Brain microvascular endothelial cell (primary cell): Measurements from ENCODE around the gene TAGAP.

Experiments
- DNase-seq: peaks from one replicate; pipeline ENCODE4 v3.0.0-alpha.2; 2020
- H3K27ac ChIP-seq: fragments of 250-450 bp; sonication (Bioruptor Pico); 2 replicates; pipeline ENCODE4 v1.5.1; 2020; ENCODE audit warnings: mild to moderate bottlenecking, moderate library complexity
- H3K27me3 ChIP-seq: fragments of 250-450 bp; sonication (Bioruptor Pico); replicated peaks from 2 replicates; pipeline ENCODE4 v1.5.1; 2020; ENCODE audit warnings: mild to moderate bottlenecking
- H3K36me3 ChIP-seq: fragments of 250-450 bp; sonication (Bioruptor Pico); replicated peaks from 2 replicates; pipeline ENCODE4 v1.5.1; 2020; ENCODE audit warnings: mild to moderate bottlenecking
- H3K4me3 ChIP-seq: 2 replicates; pipeline ENCODE4 v1.5.1; 2011; ENCODE audit warnings: low read depth, mild to moderate bottlenecking, control low read depth, low read length, moderate library complexity
- in situ Hi-C: cut with HindIII; loops from 2 replicates; pipeline ENCODE4 v1.10.0; 2017; ENCODE audit warnings: low sequenced_read_pairs, low pct_ligation_motif_present
- TF ChIP-seq, protein P1 (sequence below): IDR thresholded peaks from 2 replicates; pipeline ENCODE4 v1.5.1; 2011; ENCODE audit warnings: low read depth, mild to moderate bottlenecking, moderate library complexity, low read length, control low read depth, inconsistent platforms; ENCODE audit errors: missing control alignments

TAGAP gene

DNA sequence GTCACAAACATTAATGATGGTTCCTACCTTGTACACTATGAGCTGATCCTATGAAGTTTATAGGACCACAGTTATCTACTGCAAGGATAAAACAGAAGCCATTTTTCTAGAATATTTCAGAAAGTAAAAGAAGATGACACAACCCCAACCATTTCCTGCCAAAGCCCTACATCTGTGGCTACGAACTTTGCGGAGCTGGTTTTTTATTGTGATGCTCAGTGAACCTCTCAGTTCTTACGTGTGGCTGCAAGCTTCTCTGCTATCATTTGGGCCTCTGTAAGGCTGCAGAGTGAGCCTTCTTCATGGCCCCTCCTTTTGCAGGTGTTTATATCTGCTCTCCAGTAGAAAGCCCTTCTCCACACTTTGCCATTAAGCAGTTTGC lies 17.8 kb upstream of the TAGAP start:
- H3K27me3 ChIP-seq: peaks cover 10% of the 10 kb centered on the region
- TF ChIP-seq, protein P1, sequence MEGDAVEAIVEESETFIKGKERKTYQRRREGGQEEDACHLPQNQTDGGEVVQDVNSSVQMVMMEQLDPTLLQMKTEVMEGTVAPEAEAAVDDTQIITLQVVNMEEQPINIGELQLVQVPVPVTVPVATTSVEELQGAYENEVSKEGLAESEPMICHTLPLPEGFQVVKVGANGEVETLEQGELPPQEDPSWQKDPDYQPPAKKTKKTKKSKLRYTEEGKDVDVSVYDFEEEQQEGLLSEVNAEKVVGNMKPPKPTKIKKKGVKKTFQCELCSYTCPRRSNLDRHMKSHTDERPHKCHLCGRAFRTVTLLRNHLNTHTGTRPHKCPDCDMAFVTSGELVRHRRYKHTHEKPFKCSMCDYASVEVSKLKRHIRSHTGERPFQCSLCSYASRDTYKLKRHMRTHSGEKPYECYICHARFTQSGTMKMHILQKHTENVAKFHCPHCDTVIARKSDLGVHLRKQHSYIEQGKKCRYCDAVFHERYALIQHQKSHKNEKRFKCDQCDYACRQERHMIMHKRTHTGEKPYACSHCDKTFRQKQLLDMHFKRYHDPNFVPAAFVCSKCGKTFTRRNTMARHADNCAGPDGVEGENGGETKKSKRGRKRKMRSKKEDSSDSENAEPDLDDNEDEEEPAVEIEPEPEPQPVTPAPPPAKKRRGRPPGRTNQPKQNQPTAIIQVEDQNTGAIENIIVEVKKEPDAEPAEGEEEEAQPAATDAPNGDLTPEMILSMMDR: no peak
- no peaks in the 10 kb centered on the region for H3K36me3 ChIP-seq
- H3K4me3 ChIP-seq: no peak overlapping the region
- no peak overlapping the region for H3K27ac ChIP-seq
- in situ Hi-C loops: no loop called here
- no peak for DNase-seq

DNA sequence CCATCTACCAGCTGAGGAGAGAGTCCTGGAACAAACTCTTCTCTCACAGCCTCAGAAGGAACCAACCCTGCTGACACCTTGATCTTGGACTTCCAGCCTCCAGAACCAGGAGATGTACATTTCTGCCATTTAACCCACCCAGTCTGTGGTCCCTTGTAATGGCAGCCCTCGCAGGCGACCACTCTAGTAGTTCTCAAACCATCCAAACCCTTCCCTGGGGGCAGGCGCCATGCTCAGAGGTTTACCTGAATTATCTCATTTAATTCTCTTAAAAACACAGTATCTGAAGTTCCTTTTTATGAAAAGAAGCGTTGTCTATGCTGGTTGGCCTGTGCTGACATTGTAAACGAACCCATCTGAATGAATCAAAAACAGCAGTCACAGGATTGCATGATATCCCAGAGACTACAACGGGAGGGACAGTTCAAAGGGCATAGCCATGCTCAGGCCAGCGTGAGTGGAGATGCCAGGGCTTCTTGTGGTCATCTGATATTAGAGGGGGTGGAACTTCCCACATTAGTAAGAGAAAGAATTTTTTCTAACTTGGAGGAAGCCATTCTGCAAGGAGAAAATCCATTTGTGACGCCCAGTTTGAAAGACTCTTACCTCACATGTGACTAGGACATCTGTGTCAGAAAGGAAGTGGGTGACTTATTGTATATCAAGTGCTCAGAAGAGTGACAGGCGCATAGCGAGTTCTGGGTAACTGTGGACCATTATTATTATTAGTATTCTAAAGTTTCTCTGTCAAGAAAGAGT lies 17.2 kb upstream of the TAGAP start:
- H3K27ac ChIP-seq: no peak overlapping the region
- H3K4me3 ChIP-seq: no peak overlapping the region
- DNase-seq: no peak
- peaks cover 8% of the 10 kb centered on the region for H3K27me3 ChIP-seq
- H3K36me3 ChIP-seq: no peaks in the 10 kb centered on the region
- in situ Hi-C loops: no loop called here
- TF ChIP-seq, protein P1: no peak

DNA sequence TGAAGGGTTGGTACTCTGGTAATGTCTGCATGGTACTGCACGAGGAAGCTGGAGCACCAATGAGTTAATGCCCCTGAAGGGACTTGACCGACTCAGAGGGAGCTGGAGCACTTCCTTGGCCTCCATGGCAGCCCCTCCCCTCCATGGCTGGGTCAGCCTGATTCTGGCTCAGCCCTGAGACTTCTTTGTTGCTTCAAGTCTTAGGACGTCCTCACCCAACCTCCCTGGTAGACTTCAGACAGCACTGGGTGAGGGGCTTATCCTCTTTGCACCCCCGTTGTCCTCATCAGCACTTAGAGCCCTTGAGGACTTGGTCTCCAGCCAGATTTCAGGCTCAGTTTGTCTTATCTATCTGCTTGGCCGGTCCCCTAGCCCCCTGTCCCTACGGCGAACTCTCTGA lies 16.4 kb upstream of the TAGAP start:
- no peak overlapping the region for H3K27ac ChIP-seq
- H3K27me3 ChIP-seq: peaks cover 14% of the 10 kb centered on the region

DNA sequence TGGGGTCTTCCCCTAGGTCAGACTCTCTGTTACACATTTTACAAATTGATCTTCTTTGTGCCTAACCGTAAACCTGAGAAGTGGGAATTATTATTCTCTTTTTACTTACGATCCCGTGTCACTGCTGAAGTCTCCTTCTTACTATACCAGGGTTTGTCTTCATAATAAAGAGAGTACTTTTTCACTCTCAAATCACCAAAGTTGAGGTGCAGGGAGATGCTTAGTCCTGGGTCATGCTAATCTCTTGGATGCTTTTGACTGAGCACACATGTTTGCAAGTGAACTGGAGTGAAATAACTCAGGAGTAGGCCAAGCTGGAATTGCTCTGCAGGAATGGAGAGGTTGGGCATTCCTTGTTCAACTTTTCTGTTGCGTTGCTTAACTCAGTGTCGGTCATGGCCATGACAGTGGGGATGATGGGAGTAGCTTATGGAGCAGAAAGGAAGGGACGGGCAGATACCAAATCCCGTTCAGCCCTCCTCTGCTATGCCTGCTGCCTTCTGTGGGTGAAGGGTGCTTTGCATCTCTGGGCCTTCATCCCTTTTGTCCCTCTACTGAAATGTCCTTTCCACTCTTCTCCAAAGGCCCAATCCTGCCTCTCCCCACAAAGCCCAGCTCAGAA lies 15.2 kb upstream of the TAGAP start:
- no peak for DNase-seq
- Histone ChIP-seq H3K36me3 (no peaks in the 10 kb centered on the region), H3K27me3 (peaks cover 15% of the 10 kb centered on the region), H3K4me3 (no peak overlapping the region), H3K27ac (no peak overlapping the region)
- TF ChIP-seq, protein P1: no peak
- in situ Hi-C loops: no loop called here

More for the DNA sequence above, 16.4 kb upstream of the TAGAP start:
- Histone ChIP-seq H3K4me3 (no peak overlapping the region), H3K36me3 (no peaks in the 10 kb centered on the region)
- TF ChIP-seq, protein P1: no peak
- in situ Hi-C loops: no loop called here
- no peak for DNase-seq

DNA sequence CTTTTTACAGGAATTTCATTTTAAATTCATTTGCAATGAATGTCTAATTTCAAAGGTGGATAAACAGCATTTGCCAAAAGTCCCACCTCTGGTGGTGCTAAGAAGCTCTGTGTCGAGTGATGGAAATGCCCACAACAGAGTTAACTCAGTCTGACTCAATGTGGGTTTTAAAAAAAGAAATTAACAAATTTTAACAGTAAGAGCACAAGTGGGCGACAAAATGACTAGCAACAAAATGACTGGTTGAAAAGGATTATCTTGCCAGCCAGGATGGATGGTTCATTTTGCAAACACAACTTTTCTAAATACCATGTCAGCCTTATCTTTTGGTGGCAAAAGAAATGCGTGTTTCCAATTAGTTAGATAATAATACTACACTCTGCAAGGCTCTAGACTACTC lies 14.3 kb upstream of the TAGAP start:
- TF ChIP-seq, protein P1: no peak
- in situ Hi-C loops: no loop called here
- DNase-seq: no peak

DNA sequence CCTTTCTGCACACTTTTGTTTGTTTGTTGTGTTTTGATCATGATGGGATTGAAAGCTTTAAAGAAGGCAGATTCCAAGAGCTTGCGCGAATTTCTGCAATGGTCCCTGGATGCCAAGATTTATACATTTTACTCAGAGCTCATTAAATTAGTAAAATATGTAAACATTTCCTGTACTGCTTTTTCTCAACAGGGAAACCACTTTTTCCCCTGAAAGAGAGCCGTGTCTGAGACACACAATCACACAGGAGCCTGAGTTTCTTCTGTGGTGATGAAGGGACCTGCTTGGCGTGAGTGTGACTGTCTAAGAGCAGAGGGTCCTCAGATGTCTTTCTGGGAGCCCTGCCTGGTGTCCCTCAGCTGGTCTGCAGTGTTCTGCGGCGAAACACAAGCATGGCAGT lies 12.1 kb upstream of the TAGAP start:
- H3K27me3 ChIP-seq: peaks cover 9% of the 10 kb centered on the region
- no peak overlapping the region for H3K27ac ChIP-seq
- TF ChIP-seq, protein P1: no peak
- in situ Hi-C loops: no loop called here
- no peaks in the 10 kb centered on the region for H3K36me3 ChIP-seq
- no peak overlapping the region for H3K4me3 ChIP-seq
- no peak for DNase-seq

More for the DNA sequence above, 14.3 kb upstream of the TAGAP start:
- H3K36me3 ChIP-seq: no peaks in the 10 kb centered on the region
- H3K27ac ChIP-seq: no peak overlapping the region
- H3K27me3 ChIP-seq: peaks cover 12% of the 10 kb centered on the region
- H3K4me3 ChIP-seq: no peak overlapping the region
